ENCODE data around the gene TMEM259.

TMEM259 gene

DNA sequence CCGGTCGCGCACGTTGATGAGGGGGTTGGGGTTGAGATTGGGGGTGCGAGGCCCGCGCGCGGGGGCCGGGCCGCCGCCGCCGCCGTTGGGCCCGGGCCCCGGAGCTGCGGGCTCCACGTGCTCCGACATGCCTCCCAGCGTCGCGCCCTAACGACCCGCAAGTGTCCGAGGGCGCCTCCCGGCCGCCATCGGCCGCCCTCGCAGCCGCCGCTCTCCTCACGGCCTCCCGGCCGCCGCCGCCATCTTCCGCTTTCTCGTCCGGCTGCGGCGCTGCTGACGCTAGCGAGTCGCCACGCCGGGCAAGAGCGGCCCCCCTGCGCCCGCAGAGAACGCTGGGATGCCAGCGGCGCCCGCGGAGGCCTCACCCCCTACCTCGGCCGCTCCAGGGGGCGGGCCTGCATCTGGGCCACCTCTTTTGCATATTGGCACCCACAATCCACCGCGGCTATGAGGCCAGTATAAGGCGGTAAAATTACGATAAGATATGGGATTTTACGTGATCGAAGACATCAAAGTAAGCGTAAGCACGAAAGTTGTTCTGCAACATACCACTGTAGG lies at the start of gene TMEM259:
TSS of gene TMEM259 (minus strand) at position 256 of the 558 bp plus-strand sequence. CDS start at position 129, 127 bp downstream.
- peak; percentile 98 for DNase-seq

DNA sequence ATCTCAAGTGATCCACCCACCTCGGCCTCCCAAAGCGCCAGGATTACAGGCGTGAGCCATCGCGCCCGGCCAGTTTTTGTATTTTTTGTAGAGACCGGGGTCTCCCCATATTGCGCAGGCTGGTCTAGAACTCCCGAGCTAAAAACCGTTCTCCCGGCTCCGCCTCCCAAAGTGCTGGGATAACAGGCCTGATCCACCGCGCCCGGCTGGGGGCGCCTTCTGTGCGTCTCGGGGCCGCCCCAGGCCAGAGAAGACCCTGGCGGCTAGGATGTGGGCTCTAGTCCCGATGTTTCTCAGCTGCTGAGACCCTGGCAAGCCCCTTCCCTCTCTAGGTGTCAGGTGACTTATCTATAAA lies 49.6 kb upstream of the TMEM259 start:
- no peak for DNase-seq

DNA sequence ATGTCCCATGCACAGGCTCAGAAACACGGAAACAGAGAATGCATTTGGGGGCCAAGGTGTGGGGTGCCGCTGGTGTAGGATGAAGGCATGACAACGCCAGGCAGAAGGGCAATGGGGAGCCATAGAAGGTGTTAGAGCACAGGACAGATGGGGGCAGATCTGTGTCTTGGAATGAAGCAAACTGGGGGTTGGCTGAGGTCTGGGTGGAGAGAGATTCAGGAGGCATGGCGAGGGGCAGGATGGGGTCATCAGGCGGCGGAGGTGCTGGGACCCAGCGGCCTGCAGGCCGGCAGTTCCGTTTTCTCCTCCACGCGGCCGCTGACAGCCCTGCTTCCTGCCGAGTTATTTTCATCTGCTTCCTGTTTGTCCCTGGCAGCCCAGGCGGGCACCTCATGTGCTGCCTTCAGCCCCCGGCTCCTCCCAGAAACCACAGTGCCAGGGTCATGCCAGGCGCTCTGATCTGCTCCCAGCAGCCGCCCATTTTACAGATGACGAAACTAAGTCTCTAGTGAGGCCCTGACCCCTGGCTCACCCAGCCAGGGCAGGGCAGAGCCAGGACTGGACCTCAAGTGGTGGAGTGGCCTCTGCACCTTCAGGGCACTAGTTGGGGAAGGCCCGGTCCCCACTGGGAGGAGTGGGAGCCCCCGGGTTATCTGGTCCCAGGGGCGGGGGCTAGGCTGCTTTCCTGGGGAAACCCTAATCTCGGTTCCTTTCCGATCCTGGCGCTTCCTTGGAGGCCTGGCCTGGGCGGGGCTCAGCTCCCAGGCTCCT lies 48.3 kb upstream of the TMEM259 start:
- peak; percentile 91 for DNase-seq

DNA sequence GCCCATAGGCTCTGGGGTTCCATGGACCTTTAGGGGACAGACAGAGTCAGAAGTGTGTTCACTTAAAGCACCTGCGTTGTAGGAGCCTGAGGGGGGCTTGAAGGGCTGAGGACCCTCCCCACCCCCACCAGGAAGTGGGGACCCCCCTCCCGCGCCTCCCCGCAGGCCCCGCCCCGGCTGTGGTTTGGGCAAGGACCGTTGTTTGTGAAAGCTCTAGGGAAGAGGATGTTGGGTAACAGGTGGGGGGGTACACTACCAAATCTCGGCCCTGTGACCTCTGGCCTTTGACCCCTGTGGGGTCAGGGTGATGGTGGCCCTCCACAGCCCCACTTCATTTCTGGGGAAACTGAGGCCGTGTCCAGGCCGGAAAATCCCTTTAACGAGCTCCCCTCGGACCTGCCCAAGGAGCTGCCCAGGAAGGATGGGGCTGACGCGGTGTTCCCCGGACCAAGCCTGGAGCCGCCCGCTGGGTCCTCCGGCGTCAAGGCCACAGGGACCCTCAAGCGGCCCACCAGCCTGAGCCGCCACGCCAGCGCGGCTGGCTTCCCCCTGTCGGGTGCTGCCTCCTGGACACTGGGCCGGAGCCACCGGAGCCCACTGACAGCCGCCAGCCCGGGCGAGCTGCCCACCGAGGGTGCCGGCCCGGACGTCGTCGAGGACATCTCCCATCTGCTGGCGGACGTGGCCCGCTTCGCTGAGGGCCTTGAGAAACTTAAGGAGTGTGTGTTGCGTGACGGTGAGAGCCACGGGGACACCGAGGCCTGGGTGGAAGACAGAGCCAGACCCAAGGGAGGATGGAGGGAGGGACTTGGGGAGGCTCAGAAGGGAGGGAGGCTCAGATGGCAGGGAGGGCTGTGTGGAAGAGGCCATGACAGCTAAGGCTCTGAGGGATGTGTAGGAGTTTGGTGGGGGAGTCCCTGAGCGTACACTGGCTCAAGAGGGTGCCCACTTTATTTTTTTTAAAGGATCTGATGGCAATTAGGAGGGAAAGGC lies 47.4 kb upstream of the TMEM259 start:
- peak; percentile 86 for DNase-seq

DNA sequence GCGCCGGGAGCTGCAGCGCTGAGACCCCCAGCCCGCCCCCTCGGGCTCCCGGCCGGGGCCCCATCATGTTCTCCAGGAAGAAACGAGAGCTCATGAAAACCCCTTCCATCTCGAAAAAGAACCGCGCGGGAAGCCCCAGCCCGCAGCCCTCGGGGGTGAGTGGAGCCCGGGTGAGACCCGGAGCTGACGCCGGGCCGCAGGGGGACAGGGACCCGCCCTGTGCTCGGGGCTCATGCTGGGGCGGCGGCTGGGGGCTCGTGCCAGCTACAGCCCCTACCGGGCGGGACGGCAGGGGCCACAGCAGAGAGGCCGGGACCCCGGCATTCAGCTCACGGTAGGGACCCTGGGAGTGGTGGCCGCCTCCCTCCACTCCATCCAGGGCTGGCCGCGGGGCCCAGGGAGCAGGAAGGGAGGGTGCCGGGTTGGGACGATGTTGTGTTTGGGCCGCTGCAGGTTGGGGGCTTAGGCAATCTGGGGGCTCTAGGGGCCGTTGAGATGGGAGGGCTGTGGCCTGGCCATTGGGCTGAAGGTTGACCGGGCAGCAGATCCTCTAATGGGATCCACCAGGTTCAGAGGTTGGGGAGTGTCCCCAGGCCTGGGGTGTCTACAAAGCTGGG lies 46.5 kb upstream of the TMEM259 start:
- DNase-seq: no peak

DNA sequence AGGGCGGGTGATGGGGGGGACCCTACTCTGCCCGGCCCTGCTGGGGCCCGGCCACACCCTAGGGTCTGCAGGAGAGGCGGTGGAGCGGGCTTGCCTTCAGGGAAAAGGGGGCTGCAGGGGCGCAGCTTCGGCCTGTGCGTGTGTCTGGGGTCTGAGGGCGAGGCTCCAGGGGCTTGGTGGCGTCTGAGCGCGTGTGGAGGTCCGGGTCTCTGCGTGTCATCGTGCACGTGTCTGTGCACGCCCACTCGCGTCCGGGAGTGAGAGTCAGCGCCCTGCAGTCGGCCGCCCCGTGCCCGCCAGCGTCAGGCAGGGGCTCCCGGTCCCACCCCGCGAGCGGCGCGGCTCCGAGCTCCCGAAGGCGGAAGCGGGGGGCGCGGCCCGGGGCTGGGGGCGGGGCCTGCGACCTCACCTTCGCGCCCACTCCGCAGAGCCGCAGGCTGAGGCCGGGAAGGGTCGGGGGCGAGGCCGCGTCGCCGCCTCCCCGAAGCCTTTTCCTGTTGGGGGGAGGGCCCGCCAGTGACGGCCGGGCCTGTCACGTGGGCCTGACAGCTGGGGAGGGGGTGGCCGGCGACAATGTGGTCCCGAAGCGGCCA lies 45.9 kb upstream of the TMEM259 start, which contains the start of gene ARHGAP45:
TSS of gene ARHGAP45 (plus strand) at position 420 of the 593 bp plus-strand sequence. CDS start 239 bp downstream, outside the sequence.
- peak; percentile 91 for DNase-seq

DNA sequence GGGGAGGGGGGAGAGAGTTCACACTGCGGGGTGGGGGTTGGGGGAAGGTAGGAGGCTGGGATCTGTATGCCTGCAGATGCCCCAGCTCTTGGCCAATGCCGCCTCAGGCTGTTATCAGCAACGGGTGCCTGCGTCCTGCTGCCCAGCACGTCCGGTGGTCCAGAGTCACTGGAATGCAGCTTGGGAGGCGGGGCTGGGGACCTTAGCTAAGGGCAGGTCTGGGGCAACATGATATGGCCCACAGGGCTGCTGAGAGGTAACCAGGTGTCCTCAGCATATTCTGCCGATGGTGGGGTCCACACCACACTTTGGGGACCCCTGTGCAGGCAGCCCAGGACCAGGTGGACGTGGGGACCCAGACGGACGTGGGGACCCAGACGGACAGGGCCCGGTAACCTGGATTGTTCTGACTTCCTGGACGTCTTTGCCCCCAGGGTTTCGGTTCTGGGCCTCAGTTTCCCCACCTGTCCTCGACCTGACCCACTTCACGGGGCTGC lies 45.4 kb upstream of the TMEM259 start:
- DNase-seq: no peak

DNA sequence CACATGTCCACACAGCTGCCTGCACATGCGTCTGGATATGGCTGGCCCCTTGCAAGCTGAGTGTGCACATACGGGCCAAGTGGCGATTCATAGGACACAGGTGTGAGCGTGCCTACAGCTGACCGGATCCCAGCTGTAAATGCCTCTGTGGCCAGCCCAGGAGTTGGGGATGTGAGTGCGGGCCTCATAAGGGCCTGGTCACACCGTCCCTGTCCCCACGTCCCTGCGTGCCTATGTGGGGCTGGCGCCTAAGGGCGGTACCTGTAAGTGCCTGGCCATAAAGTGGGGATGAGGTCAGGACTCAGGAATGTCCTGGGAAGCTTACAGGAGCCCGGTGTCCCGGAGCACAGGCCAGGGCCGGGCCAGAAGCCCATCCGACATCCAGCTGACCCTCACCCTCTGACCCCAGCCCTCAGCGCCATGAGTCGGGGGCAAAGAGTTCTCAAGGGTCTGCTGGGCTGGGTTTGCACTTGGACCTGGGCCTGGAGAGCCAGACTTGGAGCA lies 44.7 kb upstream of the TMEM259 start:
- DNase-seq: no peak

DNA sequence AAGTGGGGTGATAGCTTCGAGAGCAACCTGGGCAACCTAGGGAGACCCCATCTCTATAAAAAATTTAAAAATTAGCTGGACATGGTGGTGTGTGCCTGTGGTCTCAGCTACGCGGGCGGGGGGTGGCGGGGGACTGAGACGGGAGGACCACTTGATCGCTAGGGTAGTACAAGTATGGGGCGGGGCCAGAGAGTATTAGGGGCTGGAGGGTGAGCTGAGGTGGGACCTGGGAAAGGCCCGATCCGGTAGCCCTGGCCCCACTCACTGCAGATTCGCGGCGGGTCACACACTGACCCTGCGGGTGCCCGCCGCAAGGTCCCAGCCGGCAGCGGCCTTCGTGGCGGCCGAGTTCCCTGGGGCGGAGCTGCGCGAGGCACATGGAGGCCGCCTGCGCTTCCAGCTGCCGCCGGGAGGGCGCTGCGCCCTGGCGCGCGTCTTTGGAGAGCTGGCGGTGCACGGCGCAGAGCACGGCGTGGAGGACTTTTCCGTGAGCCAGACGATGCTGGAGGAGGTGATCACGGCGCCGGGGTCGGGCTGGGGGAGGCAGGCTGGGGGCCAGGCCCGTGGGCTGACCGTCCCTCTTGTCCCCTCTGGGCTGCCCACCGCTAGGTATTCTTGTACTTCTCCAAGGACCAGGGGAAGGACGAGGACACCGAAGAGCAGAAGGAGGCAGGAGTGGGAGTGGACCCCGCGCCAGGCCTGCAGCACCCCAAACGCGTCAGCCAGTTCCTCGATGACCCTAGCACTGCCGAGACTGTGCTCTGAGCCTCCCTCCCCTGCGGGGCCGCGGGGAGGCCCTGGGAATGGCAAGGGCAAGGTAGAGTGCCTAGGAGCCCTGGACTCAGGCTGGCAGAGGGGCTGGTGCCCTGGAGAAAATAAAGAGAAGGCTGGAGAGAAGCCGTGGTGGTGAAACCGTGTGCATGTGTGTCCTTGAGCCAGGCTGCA lies 44.0 kb upstream of the TMEM259 start:
- peak; percentile 83 for DNase-seq

DNA sequence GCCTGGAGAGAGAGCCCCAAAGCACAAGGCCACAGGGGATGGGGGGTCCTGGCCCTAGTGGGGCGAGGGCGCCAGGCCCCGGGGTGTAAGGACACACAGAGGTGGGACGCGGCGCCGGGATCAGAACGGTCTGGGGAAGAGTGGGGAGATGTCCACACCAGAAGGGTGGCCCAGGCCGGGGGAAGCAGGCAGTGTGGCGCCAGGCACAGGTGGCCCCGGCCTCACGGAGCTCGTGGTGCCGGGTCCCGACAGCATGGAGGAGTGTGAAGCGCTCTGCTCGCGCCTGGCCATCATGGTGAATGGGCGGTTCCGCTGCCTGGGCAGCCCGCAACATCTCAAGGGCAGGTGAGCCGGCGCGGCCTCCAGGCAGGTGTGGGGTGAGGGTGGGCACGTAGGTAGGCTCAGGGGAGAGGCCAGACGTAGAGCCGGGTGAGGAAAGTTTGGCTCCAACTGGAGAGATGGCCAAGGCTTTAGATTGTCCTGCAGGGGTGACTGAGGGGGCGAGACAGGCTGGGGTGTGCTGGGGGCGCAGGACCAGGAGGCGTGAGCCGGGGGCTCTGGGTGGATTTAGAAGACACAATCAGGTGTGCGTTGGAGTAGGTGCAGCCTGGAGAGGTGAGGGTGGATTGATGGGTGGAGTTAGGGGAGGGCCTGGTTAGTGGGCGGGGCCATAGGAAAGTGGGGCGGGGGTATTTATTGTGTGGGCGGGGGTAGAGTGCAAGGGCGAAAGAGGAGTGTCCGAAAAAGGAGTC lies 43.2 kb upstream of the TMEM259 start:
- DNase-seq: no peak

DNA sequence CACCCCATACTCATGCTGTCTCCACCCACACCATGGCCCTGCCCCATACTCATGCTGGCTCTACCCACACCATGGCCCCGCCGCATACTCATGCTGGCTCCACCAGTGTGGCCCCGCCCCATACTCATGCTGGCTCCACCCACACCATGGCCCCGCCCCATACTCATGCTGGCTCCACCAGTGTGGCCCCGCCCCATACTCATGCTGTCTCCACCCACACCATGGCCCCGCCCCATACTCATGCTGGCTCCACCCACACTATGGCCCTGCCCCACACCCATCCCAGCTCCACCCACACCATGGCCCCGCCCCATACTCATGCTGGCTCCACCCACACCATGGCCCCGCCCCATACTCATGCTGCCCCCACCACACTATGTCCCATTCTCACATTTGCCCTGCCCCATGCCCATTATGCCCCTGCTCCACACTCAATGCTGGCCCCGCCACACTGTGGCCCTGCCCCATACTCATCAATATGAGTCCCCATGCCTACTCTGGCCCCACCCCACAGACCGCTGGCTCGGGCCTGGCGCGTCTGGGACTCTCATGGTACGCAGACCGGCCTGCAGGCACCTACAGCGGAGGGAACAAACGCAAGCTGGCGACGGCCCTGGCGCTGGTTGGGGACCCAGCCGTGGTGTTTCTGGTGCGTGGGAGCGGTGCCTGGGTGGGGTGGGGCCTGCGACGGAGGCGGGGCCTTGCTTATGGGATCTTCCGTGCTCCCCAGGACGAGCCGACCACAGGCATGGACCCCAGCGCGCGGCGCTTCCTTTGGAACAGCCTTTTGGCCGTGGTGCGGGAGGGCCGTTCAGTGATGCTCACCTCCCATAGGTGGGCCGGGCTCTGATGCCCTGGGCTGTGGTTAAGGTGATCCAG lies 42.3 kb upstream of the TMEM259 start:
- peak; percentile 70 for DNase-seq

DNA sequence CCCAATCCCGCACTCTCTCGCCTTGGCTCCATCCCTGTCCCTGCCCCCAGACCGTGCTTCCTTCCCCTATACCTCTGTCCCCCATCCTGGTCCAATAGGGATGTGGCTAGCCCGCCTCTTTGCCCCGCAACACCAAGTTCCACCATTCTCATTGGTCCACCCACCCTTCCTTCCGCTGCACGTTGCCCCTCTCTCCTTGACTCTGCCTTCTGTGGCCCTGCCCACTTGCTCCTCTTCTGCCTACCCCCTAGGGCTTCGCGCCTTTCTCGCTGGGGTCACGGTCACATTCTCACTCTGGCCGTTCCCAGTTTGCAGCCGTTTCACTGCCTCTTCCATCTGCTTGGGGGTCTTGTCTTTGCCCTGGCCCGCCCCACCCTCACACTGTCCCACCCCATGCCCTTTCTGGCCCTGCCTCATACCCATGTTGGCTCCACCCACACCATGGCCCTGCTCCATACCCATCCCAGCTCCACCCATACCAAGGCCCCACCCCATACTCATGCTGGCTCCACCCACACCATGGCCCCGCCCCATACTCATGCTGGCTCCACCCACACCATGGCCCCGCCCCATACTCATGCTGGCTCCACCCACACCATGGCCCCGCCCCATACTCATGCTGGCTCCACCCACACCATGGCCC lies 41.6 kb upstream of the TMEM259 start:
- DNase-seq: peak; percentile 54

DNA sequence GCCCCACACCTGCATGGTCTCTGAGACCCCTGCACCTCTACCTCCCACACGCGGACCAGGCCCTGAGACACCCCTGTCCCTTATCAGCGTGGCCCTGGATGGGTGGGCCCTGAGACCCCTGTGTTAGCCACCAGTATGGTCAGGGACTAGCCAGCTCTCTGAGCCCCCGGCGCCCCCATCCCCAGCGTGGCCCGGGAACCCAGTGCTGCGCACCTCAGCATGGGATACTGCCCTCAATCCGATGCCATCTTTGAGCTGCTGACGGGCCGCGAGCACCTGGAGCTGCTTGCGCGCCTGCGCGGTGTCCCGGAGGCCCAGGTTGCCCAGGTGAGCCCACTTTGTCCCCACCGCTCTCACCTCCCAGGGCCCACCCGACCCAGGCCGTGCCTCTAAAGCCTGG lies 41.1 kb upstream of the TMEM259 start:
- no peak for DNase-seq

DNA sequence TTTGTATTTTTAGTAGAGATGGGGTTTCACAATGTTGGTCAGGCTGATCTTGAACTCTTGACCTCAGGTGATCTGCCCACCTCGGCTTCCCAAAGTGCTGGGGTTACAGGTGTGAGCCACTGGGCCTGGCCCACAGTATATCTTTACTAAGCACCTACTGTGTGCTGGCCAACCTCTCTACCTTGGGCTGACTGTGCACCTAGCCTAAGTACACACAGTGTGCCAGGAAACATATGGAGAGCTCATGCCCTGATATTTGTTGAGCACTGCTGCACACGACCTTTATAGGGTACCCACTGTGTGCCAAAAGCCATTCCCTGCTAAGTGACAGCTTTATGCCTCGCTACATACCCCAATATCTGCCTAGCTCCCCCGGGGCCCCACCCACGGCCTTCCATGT lies 39.8 kb upstream of the TMEM259 start:
- no peak for DNase-seq

DNA sequence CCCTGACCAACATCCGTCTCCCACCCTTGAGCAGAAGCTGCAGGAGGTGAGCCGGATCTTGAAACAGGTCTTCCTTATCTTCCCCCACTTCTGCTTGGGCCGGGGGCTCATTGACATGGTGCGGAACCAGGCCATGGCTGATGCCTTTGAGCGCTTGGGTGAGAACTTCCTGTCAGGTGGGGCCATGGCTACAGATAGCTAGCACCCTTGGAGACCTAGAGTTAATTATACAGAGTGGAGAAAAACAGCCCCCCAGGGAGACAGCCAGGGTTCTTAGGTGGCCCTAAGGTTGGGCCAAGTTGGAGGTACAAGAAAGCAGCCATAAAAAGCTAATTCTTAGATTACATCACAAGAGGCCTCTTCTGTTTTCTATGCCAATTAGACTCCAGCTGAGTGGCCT lies 37.2 kb upstream of the TMEM259 start:
- no peak for DNase-seq

DNA sequence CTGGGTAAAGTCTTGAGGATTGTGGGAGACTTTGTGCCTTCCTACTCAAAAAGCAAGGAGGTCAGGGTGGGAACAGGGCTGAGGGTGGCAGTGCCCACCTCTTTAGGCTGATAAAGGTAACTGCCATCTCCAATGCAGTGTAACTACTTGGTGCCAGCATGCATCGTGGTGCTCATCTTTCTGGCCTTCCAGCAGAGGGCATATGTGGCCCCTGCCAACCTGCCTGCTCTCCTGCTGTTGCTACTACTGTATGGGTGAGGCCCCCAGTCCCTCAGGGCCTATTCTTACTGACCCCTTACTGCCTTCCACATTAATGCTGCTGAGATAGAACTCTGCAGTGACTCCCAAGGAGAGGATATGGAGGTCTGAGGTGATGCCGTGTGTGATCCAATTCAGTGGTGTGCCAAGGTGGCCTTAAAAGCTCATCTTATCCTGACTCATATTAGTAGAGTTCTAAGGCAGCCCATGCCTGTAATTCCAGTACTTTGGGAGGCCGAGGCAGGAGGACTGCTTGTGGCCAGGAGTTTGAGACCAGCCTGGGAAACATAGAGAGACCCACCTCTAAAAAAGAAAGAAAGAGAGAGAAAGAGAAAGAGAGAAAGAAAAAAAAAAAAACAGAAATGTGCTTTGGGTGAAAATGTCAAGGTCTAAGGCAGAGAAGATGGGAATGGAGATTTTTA lies 36.4 kb upstream of the TMEM259 start:
- DNase-seq: peak; percentile 60

DNA sequence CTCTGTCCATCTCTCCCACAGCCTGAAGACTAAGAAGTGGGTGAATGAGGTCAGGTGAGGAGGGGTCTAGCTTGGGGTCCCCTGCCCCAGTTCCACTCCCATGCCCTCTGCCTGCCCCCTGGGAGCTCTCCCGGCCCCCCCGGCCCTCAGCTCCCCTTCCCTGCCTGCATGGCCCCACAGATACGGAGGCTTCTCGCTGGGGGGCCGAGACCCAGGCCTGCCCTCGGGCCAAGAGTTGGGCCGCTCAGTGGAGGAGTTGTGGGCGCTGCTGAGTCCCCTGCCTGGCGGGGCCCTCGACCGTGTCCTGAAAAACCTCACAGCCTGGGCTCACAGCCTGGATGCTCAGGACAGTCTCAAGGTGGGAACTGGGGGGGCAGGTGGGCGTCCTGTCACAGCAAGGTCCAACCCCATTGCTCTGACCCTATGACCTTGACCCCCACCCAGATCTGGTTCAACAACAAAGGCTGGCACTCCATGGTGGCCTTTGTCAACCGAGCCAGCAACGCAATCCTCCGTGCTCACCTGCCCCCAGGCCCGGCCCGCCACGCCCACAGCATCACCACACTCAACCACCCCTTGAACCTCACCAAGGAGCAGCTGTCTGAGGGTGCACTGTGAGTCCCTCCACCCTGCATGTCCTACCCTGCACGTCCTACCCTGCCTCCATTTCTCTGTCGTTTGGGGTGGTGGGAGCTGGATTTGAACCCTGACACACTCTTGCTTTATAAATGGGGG lies 35.1 kb upstream of the TMEM259 start:
- no peak for DNase-seq

Measured in activated CD4-positive, alpha-beta T cell treated with anti-CD3 and anti-CD28 coated beads, Interleukin-2, Interleukin-6, amounts not matched to agents 100 ng/mL and 50 ng/mL, durations not matched to agents 16 hours and 8 hours (primary cell).